Measurements from ENCODE around the gene STXBP5. TPM values are rescaled to one million over a fixed set of nuclear protein-coding genes. Genes with fewer than 3 reads are reported as not detected.

STXBP5 gene
- total RNA-seq, 2 donors from 2014 or later: 25.9 to 30.3 TPM

DNA sequence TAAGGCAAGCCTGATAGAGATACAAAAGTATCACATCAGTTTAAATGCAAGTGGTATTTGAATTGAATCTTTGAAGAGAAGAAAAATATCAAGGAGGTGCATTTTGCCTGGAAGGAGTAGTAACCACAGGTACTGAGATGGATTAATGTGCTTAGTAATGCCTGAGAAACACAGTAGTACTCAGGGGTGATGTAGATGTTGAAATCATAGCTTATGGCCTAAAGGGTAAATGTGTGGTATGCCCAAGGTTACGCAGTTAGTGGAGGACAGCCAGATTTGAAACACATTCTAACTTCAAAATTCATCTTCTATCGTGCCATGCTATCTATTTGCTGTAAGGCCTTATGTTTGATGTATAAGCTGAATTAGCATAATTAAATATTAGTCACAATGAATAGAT is 55.9 kb downstream of the STXBP5 start:
- Histone ChIP-seq H3K9me3 (no peaks in the 10 kb centered on the region), H3K4me3 (no peak overlapping the region), H3K27me3 (no peaks in the 10 kb centered on the region), H3K27ac (no peak overlapping the region), H3K4me1 (no peaks in the 10 kb centered on the region), H3K36me3 (replicated peaks in 1 of 2; ENCODE audit: insufficient read depth in 1 of 2, low read depth in 2 of 2) (no peaks in the 10 kb centered on the region)
- intact Hi-C loops (cut with DNase I): no loop called here
- 82 to 84% methylated on average over 2 of the region's 2 CpGs for WGBS, 2 donors
- DNase-seq (no peak), ATAC-seq (no peak)
- TF ChIP-seq CTCF (IDR thresholded peaks at IDR 0.05): no peak
- TF ChIP-seq POLR2A (IDR thresholded peaks at IDR 0.05): no peak

DNA sequence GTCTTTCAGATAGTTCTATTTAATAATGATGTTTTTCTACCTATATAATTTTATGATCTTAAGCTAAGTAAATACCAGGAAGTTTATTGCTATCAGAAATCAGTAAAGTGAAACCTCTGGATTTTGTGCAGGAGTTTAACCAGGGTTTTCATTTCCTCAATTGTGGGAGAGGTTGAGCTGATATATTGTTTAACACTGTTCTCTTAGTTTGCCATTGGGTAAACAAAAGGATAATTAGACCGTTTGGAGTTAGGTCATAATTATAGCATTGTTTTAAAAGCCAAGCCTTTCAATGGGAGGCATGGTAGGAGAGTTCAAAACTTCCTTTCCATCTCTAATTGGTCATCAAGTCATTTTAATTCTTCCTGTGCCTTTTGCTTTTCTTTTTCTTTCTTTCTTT is 58.7 kb downstream of the STXBP5 start:
- Histone ChIP-seq H3K9me3 (no peaks in the 10 kb centered on the region), H3K36me3 (replicated peaks in 1 of 2; ENCODE audit: insufficient read depth in 1 of 2, low read depth in 2 of 2) (no peaks in the 10 kb centered on the region), H3K27ac (no peak overlapping the region), H3K4me1 (no peaks in the 10 kb centered on the region), H3K27me3 (no peaks in the 10 kb centered on the region), H3K4me3 (no peak overlapping the region)
- 18 to 27% methylated on average over 1 of the region's 1 CpG for WGBS, 2 donors
- intact Hi-C loops (cut with DNase I): no loop called here
- DNase-seq (no peak), ATAC-seq (no peak)
- TF ChIP-seq POLR2A (IDR thresholded peaks at IDR 0.05): no peak
- no peak for TF ChIP-seq CTCF (IDR thresholded peaks at IDR 0.05)

DNA sequence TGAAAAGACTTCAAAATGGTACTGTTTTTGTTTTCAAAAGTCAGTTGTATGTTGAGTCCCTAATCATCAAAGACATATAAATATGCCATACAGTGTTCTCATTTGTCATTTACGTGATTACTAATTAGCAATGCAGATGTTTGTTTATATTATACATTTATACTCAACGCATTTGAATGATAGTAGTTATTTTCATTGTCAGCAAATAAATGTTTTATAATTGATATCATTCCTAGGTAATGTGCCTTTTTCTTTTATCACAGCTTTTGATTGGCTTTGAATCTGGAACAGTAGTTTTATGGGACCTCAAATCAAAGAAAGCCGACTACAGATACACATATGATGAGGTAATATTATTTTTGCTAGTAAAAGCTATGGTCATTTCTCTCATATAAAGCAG is 62.6 kb downstream of the STXBP5 start:
- H3K4me1 ChIP-seq: no peaks in the 10 kb centered on the region
- ATAC-seq (no peak), DNase-seq (no peak)
- WGBS, 2 donors: 89 to 92% methylated on average over 3 of the region's 3 CpGs
- H3K27me3 ChIP-seq: no peaks in the 10 kb centered on the region
- no peak overlapping the region for H3K27ac ChIP-seq
- TF ChIP-seq POLR2A (IDR thresholded peaks at IDR 0.05) (no peak), CTCF (IDR thresholded peaks at IDR 0.05) (no peak)
- intact Hi-C loops (cut with DNase I): no loop called here
- H3K36me3 ChIP-seq (replicated peaks in 1 of 2; ENCODE audit: insufficient read depth in 1 of 2, low read depth in 2 of 2): no peaks in the 10 kb centered on the region
- H3K9me3 ChIP-seq: no peaks in the 10 kb centered on the region
- H3K4me3 ChIP-seq: no peak overlapping the region

GRCh38 chr6:147267658-147268057 is 63.4 kb downstream of the STXBP5 start:
- Histone ChIP-seq H3K4me1 (no peaks in the 10 kb centered on the region), H3K4me3 (no peak overlapping the region), H3K27me3 (no peaks in the 10 kb centered on the region), H3K36me3 (replicated peaks in 1 of 2; ENCODE audit: insufficient read depth in 1 of 2, low read depth in 2 of 2) (no peaks in the 10 kb centered on the region), H3K27ac (no peak overlapping the region), H3K9me3 (no peaks in the 10 kb centered on the region)
- TF ChIP-seq CTCF (IDR thresholded peaks at IDR 0.05): no peak
- TF ChIP-seq POLR2A (IDR thresholded peaks at IDR 0.05): no peak
- DNase-seq (no peak), ATAC-seq (no peak)
- intact Hi-C loops (cut with DNase I): no loop called here
- WGBS, 2 donors: 96% methylated on average over 2 of the region's 2 CpGs

DNA sequence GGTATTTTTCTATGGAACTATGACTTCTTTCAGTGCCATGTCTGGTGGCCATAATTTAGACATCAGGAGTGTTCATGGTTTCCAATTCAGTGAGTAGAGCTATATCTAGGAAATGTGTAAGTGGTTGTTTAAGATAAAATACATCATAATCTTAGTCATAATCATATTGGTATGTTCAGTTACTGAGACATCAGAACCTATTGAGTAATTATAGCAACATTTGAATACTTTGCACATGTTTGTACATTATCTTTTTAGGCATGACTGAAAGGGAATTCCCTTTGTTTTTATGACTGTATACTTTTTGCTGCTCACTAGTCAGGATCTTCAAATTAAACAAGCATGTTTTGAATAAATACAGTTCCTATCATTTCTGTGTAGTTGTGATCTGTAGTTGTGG is 64.0 kb downstream of the STXBP5 start:
- Histone ChIP-seq H3K4me1 (no peaks in the 10 kb centered on the region), H3K36me3 (replicated peaks in 1 of 2; ENCODE audit: insufficient read depth in 1 of 2, low read depth in 2 of 2) (no peaks in the 10 kb centered on the region), H3K9me3 (no peaks in the 10 kb centered on the region), H3K4me3 (no peak overlapping the region), H3K27me3 (no peaks in the 10 kb centered on the region), H3K27ac (no peak overlapping the region)
- intact Hi-C loops (cut with DNase I): no loop called here
- no peak for ATAC-seq
- no peak for TF ChIP-seq POLR2A (IDR thresholded peaks at IDR 0.05)
- TF ChIP-seq CTCF (IDR thresholded peaks at IDR 0.05): no peak
- DNase-seq: no peak

Data from body of pancreas (tissue), 4 donors.